NCI-H82 (cell line): Measurements from ENCODE around the gene LOXHD1.
A peak's percentile ranks its signal among the peaks of the same experiment; 100 is the strongest.

Experiments used
- DNase-seq: peaks from one replicate; lab custom pipeline; 2025; lab: John Stamatoyannopoulos, UW

Gene LOXHD1, protein sequence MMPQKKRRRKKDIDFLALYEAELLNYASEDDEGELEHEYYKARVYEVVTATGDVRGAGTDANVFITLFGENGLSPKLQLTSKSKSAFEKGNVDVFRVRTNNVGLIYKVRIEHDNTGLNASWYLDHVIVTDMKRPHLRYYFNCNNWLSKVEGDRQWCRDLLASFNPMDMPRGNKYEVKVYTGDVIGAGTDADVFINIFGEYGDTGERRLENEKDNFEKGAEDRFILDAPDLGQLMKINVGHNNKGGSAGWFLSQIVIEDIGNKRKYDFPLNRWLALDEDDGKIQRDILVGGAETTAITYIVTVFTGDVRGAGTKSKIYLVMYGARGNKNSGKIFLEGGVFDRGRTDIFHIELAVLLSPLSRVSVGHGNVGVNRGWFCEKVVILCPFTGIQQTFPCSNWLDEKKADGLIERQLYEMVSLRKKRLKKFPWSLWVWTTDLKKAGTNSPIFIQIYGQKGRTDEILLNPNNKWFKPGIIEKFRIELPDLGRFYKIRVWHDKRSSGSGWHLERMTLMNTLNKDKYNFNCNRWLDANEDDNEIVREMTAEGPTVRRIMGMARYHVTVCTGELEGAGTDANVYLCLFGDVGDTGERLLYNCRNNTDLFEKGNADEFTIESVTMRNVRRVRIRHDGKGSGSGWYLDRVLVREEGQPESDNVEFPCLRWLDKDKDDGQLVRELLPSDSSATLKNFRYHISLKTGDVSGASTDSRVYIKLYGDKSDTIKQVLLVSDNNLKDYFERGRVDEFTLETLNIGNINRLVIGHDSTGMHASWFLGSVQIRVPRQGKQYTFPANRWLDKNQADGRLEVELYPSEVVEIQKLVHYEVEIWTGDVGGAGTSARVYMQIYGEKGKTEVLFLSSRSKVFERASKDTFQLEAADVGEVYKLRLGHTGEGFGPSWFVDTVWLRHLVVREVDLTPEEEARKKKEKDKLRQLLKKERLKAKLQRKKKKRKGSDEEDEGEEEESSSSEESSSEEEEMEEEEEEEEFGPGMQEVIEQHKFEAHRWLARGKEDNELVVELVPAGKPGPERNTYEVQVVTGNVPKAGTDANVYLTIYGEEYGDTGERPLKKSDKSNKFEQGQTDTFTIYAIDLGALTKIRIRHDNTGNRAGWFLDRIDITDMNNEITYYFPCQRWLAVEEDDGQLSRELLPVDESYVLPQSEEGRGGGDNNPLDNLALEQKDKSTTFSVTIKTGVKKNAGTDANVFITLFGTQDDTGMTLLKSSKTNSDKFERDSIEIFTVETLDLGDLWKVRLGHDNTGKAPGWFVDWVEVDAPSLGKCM (N-terminal part only)

DNA sequence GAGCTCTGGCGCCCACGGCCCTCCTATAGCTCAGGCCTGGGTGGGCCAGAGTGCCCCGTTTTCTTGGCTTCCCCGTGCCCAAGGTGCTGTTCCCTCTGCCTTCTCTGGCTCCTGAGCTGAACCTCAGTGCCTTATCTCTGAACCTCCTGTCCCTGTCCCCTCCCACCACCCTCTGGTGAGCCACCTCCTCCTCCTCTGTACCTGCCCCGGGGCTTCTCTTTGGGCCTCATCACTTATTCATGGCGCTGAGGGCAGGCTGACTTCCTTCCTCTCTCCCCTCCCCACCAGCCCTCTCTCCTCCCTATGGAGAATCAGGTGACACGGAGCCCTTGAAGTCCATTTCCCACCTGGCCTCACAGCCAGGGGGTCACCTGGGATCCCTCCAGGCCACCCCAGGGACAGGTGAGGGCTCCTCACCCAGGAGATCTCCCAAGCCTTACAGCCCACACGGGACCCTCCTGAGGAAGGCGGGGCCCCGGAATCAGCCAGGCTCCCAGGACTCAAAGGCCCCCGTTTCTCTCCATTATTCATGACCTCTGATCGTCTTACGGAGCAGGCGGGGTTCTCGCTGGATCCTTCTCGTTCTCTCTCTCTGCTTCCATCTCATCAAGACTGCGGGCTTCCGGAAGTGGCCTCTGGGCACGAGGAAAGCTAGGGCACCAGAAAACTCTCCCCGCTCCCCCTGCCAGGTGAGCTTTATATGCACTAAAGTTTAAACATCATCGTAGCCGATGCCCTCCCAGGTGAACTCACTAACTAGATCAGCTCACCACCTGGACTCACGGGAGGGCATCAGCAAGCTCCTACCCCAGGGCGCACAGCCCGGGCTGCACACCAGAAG lies at the start of gene LOXHD1:
Gene LOXHD1 (minus strand): TSS at position 106 of the 841 bp plus-strand sequence. CDS start 187 bp downstream, outside the sequence.
- no peak for DNase-seq

DNA sequence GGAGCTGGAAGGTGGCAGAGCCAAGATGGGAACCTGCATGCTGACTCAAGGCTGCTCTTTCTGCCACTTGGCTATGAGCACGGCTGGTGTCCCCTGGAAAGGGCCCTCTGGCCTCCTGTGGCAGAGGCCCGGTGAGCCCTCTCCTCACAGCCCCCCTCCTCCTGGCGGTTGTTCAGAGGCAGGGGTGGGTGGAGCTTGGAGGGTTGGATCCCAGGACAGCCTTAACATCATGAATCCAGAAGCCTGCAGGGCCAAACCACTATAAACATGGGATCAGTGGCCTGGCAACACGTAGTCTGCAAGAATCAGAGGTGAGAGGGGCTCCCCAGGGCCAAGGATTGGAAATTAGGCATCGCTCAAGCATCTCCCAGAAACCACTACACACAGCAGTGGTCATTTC lies 48.5 kb upstream of the LOXHD1 start:
- DNase-seq: peak; percentile 52

DNA sequence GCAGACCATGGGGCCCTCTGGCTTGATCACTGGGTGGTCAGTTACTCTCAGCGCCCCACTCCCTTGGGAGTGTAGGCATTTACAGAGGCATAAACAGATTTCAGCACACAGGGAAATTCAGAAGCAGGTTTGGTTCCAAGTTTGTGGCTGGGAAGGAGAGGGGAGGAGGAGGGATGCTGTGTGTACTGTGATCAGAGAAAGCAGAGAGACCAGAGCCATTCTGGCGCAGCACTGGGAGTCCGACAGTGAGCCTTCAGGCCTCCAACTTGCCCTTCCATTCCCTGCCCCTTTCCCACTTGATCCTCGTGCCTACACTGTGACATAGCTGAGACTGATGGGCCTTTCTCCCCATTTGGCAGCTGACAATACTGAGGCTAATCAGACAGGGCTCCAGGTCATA lies 47.8 kb upstream of the LOXHD1 start:
- DNase-seq: no peak

DNA sequence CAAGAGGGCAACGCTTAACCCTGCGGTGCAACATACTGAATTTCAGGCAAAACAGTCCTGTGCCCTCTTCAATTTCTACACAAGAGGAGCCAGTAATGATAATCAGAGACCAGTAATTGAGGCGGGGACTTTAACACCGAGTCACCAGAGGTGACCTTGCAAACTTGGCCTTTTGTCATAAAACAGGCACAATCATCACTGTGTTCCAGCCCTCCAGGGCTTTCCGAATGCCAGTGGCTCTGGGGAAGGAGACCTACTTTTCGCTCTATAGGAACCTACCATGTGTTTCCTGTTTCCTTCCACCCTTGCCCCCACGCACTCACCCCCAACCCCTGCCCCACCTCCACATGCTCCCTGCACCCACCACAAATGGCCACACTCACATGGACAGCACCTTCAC lies 47.2 kb upstream of the LOXHD1 start:
- DNase-seq: no peak

DNA sequence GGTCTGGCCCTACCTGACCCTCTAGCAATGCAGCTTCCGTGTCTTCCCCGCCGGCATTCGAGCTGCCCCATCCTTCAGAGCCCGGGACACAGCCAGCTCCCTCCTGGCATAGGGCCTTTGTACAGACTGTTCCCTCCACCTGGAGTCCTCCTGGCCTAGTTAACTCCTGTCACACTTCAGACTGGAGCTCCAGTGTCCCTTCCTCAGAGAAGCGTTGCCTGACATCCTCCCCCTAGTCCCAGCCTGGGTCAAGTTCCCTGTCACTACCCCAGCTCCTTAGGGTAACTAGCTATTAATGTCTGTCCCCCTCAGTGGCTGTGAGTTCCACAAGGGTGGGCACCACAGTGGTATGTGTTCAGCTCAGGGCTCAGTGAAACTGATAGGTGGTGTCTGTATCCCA lies 45.5 kb upstream of the LOXHD1 start:
- DNase-seq: no peak

DNA sequence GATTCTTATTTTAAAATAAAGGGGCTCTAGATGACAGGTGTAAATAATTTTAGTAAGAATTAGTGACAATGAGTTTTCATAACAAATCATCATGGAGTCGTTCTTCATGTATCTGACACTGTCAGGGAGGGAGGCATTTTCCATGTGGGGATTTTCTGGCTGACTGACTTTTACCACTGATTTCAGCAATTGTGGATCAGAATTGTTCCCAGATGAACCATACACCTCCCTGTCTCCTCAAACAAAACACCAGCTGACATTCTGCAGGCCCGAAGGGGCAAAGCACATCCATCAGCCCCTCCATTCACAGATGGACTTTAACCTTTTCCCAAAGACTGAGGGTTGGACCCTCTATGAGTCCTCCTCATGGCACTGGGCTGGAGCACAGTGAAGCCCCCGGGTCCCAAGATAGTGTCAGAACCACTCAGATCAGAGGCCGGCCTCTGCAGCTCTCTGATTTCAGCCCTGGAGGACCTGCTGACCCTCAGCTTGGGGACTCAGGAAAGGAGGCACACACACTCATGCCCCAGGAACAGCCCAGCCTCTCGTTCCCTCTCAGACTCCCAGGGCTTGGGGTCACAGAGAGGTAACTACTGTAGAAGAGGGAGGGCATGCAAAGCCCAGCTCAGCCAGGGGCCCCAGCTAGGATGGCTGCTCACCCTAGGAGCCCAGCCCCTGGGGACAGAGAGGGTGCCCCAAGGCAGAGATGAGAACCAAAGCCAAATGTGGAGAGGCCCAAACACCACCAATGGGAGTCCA lies 43.2 kb upstream of the LOXHD1 start:
- DNase-seq: no peak

DNA sequence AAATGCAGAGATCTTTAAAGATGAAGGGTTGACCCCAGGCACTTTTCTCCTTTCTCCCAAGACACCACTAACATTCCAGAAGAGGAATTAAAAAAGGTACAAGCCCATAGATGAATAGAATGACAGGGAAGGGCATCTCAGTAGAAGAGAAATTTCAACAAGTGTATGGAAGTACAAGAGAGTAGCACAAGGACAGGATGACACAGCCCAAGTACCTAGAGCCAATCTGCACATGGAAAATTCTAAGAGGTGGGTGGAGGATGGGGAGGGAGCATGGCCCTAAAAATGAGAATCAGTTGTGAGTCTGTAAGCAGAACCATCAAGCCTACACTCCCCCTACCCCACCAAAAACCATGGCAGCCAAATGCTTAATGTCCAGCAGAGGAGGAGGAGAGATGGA lies 39.7 kb upstream of the LOXHD1 start:
- no peak for DNase-seq

DNA sequence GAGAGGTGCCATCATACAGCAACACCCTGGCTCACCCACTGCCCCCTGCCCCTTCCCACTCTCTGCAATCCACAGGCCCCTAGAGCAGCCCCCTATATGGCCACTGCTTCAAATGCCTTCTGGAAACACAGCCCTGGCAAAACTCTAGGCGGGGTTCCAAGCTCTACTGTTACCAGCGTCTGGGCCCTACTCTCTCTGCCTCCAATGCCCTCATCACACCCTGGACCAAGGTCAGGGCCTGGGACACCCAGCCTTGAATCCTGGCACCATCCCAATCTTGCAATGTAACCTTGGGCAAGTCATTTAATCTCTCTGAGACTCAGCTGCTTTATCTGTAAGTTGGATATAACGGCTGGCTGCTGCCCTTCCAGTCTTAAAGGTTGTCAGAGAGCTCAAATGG lies 39.2 kb upstream of the LOXHD1 start:
- DNase-seq: no peak

DNA sequence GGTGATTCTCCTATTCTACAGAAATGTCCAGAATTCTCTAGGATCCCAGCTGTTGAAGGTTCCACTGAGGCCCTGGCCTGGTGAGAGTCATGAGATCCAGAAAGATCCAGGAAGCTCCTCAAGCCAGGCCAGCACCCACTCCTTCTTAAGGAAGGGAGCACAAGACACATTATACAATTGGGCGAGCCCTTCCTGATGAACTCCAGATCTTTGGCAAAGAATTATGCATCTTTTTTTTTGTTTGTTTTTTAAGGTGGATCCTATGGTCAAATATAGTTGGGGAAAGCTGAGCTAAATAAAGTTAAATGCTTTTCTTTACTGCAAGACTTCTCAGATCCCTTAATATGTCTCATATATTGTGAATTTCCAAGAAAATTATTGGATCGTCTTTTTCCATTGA lies 37.0 kb upstream of the LOXHD1 start:
- DNase-seq: no peak

DNA sequence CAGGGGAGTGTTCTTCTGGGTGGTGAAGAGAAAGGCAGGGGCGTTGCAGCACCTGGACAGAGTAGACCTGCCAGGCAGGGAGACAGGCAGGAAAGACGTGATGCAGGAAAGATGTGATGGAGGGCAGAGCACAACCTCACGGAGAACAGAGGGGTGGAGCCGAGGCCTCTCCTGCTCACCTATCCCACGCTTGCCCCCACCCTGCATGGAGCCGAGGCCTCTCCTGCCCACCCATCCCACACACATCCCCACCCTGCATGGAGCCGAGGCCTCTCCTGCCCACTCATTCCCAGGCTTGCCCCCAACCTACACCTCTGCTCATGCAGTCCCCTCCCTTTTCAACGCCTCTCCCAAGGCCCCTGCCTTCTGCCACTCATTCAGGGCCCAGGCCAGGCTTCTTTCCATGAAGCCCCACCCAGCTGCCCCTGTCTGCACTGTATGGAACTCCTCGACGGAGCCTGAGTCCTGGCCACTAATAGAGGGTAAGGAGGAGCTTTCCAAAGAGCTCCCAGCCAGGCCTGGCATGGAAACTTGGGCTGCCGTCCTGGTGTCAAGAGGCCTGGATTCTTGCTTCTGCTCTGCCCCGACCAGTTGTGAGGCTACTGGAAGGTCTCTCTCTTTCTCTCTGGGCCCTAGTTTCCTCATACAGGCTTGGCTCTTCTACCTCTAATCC lies 32.0 kb upstream of the LOXHD1 start:
- no peak for DNase-seq

DNA sequence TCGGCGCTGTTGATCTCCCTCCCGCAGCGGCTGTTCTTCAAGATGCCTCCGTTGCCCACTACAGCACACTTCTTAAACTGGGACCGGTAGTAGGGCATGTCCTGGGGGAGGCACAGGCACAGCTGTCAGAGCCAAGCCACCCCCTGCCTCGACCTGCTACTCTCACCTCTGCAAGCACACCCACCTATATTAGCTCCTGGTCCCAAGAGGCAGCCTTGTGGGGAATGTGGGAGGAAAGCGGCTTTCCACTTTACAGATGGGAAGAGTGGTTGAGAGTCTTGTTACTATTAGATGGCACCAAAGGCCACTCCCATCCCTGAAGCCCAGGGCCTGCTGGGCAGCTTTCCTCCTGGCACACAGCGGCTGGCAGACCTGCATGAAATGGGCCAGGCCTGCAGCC lies 29.2 kb upstream of the LOXHD1 start:
- no peak for DNase-seq

DNA sequence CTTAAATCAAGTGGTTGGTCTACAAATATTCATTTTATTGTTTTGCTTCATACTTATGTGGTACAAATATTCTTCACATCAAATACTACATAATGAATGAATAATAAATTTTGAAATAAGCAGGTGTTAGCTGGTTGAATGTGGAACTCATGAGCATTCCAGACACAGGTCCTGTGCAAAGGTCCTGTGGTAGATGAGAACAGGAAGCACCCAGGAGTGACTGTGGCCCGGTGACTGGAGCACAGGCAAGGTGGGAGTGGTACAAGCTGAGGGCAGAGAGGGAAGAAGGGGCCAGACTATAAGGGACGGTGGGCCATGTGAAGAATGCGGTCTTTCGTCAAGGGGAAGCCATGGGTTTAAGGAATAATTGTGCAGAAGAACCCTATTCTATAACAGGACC lies 26.2 kb upstream of the LOXHD1 start:
- DNase-seq: no peak

DNA sequence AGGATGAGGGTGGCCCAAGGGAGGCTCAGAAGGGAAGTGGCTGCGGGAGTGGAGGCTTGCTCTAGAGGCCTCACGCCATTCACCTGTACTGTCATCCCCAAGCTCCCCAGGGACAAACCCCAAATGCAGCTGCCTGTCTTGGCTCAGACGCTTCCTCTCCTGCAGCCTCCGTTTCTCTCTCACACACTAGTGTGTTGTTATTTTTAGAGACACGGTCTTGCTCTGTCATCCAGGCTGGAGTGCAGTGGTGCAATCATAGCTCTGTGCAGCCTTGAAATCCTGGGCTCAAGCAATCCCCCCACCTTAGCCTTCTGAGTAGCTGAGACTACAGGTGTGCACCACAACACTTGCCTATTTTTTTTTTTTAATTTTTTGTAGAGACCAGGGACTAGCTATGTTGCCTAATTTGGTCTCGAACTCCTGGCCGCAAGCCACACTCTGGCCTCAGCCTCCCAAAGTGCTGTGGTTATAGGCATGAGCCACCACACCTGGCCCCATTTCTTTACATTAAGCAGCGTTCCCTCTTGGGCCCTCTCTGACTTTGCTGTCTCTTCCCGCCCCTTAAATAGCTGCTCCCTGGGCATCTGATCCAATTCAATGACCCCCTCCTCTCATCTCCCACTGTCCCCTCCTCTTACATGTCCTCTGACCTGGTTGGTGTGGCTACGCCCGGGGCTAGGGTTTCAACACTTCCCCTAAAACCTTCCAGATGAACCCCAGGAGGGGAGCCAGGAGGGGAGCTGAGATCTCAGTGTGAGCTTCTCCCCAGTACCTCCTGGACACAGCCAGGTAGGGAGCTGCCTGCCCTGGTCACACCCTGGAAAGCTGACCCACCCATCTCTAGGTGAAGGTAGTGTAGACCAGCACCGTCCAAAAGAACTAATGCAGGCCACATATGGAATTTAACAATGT lies 24.0 kb upstream of the LOXHD1 start:
- DNase-seq: no peak

DNA sequence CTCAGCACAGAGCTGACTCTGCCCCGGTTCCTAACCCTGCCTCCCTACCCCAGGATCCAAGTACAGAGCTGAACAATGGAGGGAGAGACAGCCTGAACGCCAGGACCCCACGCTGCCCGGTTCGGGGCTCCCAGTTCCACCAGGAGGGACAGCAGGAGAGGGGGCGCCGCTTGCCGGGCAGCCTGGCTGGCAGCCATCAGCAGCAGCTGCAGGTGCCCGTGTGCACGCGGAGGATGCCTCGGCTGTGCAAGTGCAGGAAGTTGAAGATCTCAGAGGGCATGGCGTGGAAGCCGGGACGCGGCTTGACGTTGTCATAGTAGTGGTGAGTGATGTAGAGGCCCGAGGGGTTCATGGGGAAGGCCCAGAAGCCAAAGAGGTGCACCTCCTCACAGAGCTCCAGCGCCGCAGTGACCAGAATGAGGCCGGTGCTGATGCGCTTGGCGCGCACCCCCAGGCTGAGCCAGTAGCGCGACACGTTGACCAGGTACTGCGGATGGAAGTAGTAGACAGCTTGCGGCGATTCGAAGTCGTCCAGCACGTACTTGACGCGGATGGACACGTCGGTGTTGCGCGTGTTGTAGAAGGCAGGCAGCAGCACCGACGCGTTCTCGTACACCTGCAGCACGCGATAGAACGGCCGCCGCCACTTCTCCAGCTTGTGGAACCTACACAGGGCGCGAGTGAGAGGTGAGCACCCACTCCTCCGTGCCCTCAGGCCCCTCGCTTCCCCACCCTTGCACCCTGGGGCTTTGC lies 23.0 kb upstream of the LOXHD1 start:
- DNase-seq: no peak

DNA sequence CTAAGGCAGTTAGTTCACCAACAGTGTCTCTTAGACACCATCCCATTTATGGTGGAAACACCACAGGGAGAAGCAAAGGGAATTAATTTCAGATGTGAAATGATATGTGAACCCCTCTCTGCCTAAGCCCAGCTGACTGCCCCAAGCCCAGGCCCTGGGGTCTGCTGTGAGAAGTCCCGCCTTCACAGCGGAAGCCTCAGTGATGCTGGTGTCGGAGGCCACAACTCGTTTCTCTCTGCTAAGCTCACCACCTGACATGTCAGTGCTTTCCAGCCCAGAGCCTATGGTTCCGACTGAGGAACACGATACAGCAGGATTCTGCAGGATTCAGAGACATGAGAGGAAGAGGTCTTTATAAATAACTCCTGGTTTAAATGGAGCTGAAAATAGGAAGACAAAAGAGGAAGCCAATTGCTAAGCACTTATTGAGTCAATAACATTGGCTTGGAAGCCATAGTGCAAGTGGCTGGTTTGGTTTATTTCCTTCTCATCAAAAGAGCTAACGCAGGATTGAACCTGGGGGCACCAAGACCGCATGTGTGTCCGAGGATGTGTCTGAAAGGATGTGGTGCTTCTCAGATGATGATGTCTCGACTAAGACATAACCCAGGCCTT lies 21.9 kb upstream of the LOXHD1 start:
- DNase-seq: no peak

DNA sequence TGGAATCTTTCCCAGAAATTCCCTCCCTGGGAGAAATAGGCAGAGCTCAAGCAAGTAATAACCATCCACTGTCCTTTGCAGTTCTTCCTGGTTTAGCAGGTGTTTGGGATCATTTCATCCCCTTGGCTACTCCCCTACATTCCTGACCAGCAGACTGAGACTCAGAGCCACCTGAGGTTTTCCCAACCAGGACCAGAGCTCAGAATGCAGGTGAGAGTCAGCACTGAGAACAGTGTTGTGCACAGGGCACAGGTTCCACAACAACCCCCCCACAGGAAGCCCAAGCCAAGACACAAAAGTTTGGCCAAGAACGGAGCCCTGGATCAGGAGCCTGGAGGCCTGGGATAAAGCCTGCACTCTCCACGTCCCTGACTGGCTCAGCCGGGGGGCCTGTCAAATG lies 21.0 kb upstream of the LOXHD1 start:
- DNase-seq: no peak

DNA sequence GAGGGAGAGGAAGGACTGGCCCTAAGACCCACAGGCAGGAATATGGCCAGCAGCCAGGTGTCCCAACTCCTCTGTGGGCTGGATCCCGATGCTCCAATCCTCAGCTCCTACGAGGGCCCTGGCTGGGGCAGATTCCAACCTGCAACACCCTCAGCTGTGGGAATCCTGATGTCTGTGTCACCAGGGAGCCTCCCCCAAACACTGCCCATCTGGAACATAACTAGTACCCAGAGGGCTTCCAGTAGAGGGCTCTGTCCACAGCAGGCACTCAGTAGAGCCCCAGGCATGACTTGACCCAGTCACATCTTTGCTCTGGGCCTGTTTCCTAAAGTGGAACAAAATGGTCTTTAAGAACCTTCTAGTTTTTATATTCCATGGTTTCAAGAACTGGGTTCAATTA lies 20.6 kb upstream of the LOXHD1 start:
- DNase-seq: peak; percentile 20
